GM21619 (cell line): ENCODE data around the gene SEPHS1.

Experiments
- ATAC-seq: cut with Tn5 transposase; IDR thresholded peaks from one replicate; pipeline ENCODE4 v1.9.1; 2021; ENCODE audit not compliant: unreplicated experiment

The SEPHS1 gene

DNA sequence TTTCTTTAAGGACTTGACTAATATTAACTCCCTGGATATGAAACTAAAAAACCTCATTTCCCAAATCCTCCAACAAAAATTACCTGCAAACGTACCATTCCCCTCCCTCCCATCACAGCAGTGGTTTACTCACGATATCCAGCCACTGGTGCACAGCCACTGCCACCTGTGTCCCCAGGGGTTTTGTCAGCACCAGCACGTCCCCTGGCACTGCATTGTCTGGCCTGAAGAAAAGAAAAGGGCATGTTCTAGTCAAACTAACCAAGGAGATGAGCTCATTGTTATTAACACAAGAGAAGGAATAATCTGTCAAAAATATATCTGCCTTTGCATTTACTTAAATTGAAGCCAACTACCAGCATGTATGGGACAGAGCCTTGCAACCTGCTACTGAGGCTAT lies 18.5 kb downstream of the SEPHS1 start:
- ATAC-seq, result no peak

DNA sequence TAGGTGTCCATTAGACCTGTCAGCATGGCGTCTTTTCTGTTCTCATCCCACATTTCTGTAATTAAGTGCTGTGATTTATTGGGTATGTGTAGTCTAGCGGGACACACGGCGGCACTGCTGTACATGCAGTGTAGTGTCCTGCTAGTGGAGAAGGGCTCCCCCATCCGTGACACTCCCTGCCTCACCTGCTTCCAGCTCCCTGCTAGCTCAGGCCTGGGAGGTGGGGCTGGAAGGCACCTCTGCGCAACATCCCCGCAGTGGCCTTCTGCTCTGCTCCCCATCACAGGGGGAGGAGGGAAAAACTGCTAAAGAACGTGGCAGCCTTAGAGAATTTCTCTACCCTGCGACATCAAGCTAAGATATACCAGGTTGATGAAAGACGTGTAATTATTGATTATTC lies 19.5 kb downstream of the SEPHS1 start:
- no peak for ATAC-seq

DNA sequence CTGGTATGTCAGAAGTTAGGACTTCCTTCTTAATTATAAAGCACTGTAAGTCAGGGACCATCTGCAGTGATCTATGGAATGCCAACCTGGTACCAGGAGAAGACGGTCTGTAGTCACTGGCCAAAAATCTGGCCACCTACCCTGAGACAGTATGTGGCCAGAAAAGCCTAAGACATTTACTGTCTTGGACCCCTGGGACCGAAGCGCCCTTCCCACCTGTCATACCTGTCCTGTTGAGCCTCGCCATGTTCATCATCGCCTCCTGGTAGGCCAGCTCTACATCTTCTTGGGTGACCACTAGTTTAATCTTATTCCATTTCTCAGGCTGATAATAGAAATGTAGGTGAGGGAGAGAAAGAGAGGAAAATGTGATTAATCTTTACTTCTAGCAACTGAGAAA lies 20.0 kb downstream of the SEPHS1 start:
- no peak for ATAC-seq

GRCh38 chr10:13327534-13327933 lies 20.6 kb downstream of the SEPHS1 start:
- ATAC-seq, result no peak

DNA sequence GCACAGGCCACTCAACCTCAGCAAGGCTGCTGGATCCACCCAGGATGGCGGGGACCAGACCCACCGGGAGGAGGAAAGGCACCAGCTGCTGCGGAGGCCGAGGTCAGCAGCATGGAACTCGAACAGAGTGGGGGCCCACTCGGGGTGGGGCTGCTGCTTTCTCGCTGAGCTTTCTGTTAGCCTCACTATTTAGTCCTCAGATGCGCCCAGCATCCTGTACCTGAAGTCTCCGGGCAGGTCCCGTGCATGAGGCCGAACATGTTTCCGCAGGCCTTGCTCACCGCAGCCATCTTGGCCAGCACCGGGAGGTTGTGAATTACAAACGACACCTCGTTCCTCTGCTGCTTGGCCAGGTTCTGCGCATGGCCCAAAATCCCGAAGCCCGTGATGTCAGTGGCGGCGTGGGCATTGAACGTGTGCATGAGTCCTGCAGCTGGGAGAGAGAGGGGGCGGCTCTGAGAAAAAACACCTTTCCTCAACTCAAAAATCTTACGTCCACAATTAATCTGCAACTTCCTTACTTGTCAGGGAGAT lies 25.4 kb downstream of the SEPHS1 start:
- ATAC-seq, result no peak

- ATAC-seq, result no peak
Measured at GRCh38 chr10:13321576-13321975, 26.5 kb downstream of the SEPHS1 start.

- no peak for ATAC-seq
Measured at GRCh38 chr10:13319166-13319565, 28.9 kb downstream of the SEPHS1 start.

GRCh38 chr10:13317474-13317873 lies 30.6 kb downstream of the SEPHS1 start:
- ATAC-seq, result no peak

DNA sequence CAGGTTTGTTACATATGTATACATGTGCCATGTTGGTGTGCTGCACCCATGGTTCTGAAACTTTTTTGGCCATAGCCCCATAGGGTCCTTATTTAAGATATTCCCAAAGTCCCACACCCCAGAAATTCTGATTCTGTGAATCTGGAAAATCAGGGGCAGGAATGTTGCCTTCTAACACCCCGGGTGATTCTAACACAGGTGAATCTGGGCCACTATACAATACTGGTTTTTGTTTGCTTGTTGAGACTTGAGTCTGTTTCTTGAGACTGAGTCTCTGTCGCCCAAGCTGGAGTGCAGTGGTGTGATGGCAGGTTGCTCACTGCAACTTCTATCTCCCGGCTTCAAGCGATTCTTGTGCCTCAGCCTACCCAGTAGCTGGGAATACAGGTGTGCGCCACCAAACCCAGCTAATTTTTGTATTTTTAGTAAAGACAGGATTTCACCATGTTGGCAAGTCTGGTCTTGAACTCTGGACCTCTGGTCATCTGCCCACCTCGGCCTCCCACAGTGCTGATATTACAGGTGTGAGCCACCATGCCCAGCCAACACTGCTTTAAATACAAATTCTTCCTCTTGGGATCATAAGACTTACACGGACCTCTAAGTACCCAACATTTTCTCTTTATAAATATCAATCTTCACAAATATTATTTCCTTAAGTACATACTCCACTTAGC lies 31.3 kb downstream of the SEPHS1 start:
- no peak for ATAC-seq

GRCh38 chr10:13315361-13315760 lies 32.7 kb downstream of the SEPHS1 start:
- no peak for ATAC-seq

DNA sequence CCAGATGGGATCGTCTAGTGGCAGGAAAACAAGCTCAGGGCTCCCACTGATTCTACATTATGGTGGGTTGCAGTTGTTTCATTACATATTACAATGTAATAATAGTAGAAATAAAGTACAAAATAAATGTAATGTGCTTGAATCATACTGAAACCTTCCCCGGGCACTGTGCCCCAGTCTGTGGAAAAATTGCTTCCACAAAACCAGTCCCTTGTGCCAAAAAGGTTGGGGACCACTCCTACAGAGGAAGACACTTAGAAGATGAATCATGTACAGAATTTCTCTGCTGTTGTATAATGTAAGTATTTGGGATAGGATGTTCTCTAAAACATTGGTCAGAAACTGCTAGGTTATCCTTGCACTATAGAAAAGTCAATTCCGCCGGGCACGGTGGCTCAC lies 36.9 kb downstream of the SEPHS1 start:
- ATAC-seq, result no peak

DNA sequence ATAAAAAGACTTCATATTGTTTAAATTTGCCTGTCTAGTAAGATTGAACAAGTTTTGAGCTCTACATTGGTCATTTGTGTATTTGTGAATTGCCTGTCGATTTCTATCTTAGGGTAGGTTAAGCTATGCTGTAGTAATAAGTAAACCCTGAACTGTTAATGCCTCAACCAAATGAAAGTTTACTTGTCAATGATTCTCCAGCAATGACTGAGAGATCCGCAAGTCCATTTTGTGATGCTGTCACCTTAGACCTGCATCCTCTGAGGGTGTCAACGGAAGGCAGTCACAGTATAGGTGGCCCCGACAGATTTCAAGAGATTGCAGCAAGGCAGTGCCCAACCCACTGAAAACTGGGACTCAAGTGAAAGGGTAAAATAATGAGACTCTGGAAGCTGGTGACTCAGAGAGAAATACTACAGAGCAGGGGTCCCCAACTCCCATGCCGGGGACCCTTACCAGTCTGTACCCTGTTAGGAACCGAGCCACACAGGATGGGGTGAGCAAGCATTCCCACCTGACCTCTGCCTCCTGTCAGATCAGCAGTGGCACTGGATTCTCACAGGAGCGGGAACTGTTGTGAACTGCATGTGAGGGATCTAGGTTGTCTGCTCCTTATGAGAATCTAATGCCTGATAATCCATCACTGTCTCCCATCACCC lies 37.4 kb downstream of the SEPHS1 start:
- ATAC-seq, result peak; percentile 74

- no peak for ATAC-seq
Measured at GRCh38 chr10:13309792-13310191, 38.3 kb downstream of the SEPHS1 start.

DNA sequence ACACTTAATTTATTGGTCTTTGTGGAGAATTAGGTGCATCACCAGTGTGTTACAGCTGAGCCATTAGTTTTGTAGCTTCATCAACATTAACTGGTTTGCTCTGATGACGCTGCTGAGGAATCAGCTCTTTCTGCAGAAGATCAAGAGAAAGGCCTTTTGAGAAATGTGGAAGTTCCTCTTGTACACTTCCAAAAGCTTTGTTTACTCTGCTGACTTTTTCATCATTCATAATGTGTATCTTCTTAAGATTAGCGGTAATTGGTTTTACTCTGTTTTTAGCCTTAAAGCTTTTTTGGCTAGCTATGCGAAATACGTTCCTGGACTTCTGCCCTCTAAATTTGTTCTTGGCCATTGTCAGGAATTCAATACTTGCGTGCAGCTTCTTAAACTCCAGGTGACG lies 40.0 kb downstream of the SEPHS1 start:
- no peak for ATAC-seq

- no peak for ATAC-seq
Measured at GRCh38 chr10:13306103-13306502, 42.0 kb downstream of the SEPHS1 start.

GRCh38 chr10:13302821-13303555 lies 45.1 kb downstream of the SEPHS1 start:
- ATAC-seq, result no peak

DNA sequence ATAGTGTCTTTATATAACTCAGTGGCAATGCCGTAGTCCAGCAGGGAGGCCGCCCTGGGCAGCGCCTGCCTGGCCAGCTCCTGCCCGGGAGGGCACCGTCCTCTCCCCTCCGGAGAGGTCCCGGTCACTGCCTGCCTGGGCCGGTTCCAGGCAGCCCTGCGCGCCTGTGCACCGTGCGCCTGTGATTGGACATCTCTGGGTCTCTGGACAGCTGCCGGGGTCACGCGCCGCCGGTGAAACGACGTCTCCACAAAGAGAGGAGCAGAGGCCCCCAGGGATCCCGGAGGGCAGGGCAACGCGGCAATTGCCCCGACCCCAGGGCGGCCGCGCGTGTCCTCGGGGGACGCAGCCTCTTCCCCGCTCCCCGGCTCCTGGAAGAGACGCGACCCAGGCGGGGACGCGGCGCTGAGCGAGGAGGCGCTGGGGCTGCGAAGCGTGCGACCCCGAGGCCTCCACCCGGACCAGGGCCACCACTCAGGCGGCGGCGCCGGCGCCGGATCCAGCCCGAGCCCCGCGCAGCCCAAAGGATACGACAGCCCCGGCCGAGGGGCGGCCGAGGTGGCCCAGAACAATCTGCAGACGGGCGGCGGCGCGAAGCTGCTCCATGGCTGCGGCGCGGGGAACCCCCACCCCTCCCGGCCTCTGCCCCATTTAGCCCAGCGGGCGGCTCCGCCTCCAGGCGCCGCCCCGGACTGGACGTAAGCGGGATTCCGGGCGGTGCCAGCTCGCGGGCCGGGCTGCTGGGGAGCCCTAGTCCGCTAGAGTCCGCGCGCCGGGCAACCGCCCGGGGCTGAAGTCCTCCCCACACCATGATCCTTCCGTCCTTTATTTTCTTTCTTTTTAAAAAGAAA lies 48.4 kb downstream of the SEPHS1 start, which contains the start of gene PHYH:
Gene PHYH (minus strand): TSS at position 628 of the 851 bp plus-strand sequence. CDS start 22 bp downstream, at position 606.
- peak; percentile 63 for ATAC-seq

GRCh38 chr10:13298748-13299436 lies 49.2 kb downstream of the SEPHS1 start:
- no peak for ATAC-seq

- ATAC-seq, result no peak
Measured at GRCh38 chr10:13296476-13296875, 51.6 kb downstream of the SEPHS1 start.

DNA sequence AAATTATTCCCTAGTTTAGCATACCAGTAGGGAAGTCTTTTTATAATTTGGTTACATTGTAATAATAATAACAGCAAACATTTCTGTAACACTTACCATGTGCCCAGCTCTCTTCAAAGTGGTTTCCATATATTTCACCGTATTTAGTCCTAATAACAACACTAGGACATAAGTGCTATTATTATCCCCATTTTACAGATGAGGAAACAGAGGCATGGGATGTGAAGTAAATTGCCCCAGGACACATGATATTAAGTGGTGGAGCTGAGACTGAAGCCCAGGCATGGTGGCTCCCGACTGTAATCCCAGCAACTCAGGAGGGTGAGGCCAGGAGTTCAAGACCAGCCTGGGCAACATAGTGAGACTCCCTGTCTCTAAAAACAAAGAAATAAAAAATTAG lies 53.3 kb downstream of the SEPHS1 start:
- ATAC-seq, result no peak
